Daoy (cell line): Measurements from ENCODE around the gene F10. TPM values are rescaled to one million over a fixed set of nuclear protein-coding genes. Genes with fewer than 3 reads are reported as not detected.
"Not testable (repeated sequence)": the region's sequence is repeated elsewhere in the genome, so short reads cannot be mapped to it uniquely, and the experiment has no call there.

Source experiments
- DNase-seq: peaks from one replicate; pipeline ENCODE4 v3.0.0-alpha.2; 2015; ENCODE audit warnings: low read depth
- total RNA-seq: library from RNA; depleted of rRNA; stranded (reverse); fragments of >200 nt; shearing (Covaris generic); gene quantifications from 2 replicates; pipeline ENCODE4 v1.2.3, GENCODE V29; 2014

F10 gene
- total RNA-seq, 1 experiment from 2014 or later, result not detected

DNA sequence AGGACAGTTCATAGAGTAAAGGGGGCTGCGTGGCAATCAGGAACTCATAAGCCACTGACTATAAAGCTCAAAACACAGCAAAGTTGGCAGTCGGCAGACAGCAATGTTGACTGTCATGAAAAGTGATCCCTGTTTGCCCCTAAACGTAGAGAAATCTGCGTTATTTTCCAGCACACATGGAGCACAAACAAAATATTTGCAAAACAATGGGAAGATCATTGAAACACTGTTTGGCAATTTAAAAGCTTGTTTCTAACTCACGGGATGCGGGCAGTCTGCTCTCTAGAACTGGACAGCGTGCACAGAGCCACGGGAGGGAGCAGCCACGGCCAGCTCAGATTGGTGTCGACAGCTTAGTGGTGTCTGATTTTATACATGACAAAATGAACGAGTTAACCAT lies 23.5 kb upstream of the F10 start:
- no peak for DNase-seq

- not testable (repeated sequence) for DNase-seq
These were observed 20.3 kb upstream of the F10 start for GRCh38 chr13:113102302-113102701.

- no peak for DNase-seq
These were observed 19.9 kb upstream of the F10 start for GRCh38 chr13:113102727-113103126.

GRCh38 chr13:113103646-113104045 lies 19.0 kb upstream of the F10 start:
- no peak for DNase-seq

DNA sequence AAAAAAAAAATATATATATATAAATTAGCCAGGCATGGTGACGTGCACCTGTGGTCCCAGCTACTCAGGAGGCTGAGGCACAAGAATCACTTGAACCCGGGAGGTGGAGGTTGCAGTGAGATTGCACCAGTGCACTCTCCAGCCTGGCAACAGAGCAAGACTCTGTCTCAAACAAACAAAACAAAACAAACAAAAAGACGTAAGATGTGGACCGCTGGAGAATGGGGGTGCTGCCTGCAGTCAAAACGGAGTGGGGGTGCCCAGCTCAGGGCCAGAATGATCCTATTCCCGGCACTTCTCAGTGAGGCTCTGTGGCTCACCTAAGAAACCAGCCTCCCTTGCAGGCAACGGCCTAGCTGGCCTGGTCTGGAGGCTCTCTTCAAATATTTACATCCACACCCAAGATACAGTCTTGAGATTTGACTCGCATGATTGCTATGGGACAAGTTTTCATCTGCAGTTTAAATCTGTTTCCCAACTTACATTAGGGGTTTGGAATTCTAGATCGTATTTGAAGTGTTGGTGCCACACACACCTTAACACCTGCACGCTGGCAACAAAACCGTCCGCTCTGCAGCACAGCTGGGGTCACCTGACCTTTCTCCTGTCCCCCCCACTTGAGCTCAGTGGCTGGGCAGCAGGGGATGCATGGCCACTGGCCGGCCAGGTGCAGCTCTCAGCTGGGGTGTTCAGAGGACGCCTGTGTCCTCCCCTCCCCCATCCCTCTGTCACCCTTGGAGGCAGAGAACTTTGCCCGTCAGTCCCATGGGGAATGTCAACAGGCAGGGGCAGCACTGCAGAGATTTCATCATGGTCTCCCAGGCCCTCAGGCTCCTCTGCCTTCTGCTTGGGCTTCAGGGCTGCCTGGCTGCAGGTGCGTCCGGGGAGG lies 17.3 kb upstream of the F10 start, which contains the start of gene F7:
TSS of gene F7 (plus strand) at position 760 of the 889 bp plus-strand sequence. CDS start at position 811, 51 bp downstream.
- no peak for DNase-seq

GRCh38 chr13:113105921-113106452 lies 16.6 kb upstream of the F10 start:
- DNase-seq, result no peak

DNA sequence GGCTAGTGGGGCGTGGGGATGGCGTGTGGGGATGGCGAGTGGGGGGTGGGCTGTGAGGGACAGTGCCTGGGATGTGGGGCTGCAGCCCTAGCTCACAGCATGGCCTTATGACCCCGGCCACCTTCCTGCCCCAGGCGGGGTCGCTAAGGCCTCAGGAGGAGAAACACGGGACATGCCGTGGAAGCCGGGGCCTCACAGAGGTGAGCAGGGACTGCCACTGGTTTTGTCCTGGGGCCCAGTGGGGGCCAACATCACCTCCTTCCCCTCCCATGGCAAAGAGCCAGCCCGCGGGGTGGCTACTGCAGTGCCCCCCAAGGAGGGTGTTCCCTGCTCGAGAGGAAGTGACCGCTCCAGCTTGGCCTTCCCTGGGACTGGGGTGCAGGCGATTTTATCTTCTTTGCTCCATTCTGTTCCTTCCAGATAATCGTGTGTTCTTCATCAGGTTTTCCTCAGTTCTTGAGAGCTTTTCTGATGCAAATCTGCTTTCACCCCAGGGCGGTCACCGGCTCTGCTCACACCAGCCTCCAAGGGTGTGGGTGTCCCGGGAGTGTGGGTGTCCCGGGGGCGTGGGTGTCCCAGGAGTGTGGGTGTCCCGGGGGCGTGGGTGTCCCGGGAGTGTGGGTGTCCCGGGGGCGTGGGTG lies 15.8 kb upstream of the F10 start:
- DNase-seq, result no peak

GRCh38 chr13:113108521-113108920 lies 14.1 kb upstream of the F10 start:
- DNase-seq, result not testable (repeated sequence)

- DNase-seq, result no peak
These were observed 13.2 kb upstream of the F10 start for GRCh38 chr13:113109151-113110047.

GRCh38 chr13:113110048-113110851 lies 12.3 kb upstream of the F10 start:
- DNase-seq, result no peak

- no peak for DNase-seq
These were observed 11.7 kb upstream of the F10 start for GRCh38 chr13:113110852-113111315.

- DNase-seq, result not testable (repeated sequence)
These were observed 10.8 kb upstream of the F10 start for GRCh38 chr13:113111821-113112220.

- not testable (repeated sequence) for DNase-seq
These were observed 10.1 kb upstream of the F10 start for GRCh38 chr13:113112475-113112874.

GRCh38 chr13:113112893-113113845 lies 9.4 kb upstream of the F10 start:
- no peak for DNase-seq

DNA sequence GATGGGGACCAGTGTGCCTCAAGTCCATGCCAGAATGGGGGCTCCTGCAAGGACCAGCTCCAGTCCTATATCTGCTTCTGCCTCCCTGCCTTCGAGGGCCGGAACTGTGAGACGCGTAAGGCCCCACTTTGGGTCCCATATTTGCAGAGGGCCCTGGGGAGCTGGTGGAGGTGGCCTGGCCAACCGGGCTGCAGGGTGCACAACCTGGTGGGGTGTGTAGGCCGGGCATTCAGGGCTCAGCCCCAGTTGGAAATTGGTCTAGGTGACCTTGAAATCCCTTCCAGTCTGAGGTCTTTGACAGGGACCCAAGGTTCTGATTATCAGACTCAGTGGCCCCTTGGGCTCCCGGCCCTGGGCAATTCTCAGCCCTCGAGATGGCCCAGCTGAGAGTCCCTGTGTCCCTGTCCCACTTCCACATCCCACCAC lies 8.7 kb upstream of the F10 start:
- no peak for DNase-seq

GRCh38 chr13:113114511-113115362 lies 7.9 kb upstream of the F10 start:
- DNase-seq, result no peak

- no peak for DNase-seq
These were observed 7.0 kb upstream of the F10 start for GRCh38 chr13:113115363-113116205.
